SK-N-SH (cell line): ENCODE measurements around the gene SYT11. TPM values are rescaled to one million over a fixed set of nuclear protein-coding genes. Genes with fewer than 3 reads are reported as not detected.

Source experiments
- CTCF ChIA-PET: fragments of 300-600, 350-600 bp; formaldehyde crosslinking; extraction: SDS; loops from one replicate; lab custom pipeline; 2021; lab: Yijun Ruan, JAX
- POLR2A ChIA-PET: fragments of 350-600 bp; sonication (Branson Sonifier 250); formaldehyde crosslinking; extraction: SDS; loops from one replicate; lab custom pipeline; 2020; ENCODE audit warnings: antibody characterized with exemption, inconsistent platforms; lab: Yijun Ruan, JAX
- DNase-seq: peaks from one replicate; pipeline ENCODE4 v3.0.0; 2012
- H2AFZ ChIP-seq: fragments of 200-600 bp; sonication (generic); 2 replicates; pipeline ENCODE4 v1.8.1; 2016; ENCODE audit warnings: antibody characterized with exemption, mild to moderate bottlenecking, low read depth
- H3F3A ChIP-seq: fragments of 200-600 bp; sonication (generic); replicated peaks from 2 replicates; pipeline ENCODE3; 2016; ENCODE audit warnings: antibody characterized with exemption, mild to moderate bottlenecking; ENCODE audit not compliant: insufficient read depth
- H3K27ac ChIP-seq, 2 experiments: fragments of 200-500 bp in 1 of 2; fragments of 200-600 bp in 1 of 2; sonication (Bioruptor generic) in 1 of 2; sonication (generic), shearing (Covaris generic) in 1 of 2; 2 replicates each; pipeline versions ENCODE4 v1.5.1 to v1.6.1; 2014 to 2016; ENCODE audit warnings: low read depth in 2 of 2, inconsistent platforms in 1 of 2, low read length in 1 of 2, mild to moderate bottlenecking in 1 of 2, mixed read lengths in 1 of 2
- H3K27me3 ChIP-seq: fragments of 200-600 bp; sonication (generic), shearing (Covaris generic); 2 replicates; pipeline ENCODE4 v1.6.1; 2016; ENCODE audit warnings: mixed run types; ENCODE audit not compliant: insufficient read depth
- H3K36me3 ChIP-seq, 2 experiments: fragments of 200-500 bp in 1 of 2; fragments of 200-600 bp in 1 of 2; sonication (Bioruptor generic) in 1 of 2; sonication (generic) in 1 of 2; replicated peaks in 1 of 2; 2 replicates each; pipeline versions ENCODE3 to v1.5.1; 2014 to 2016; ENCODE audit warnings: low read length in 1 of 2, mild to moderate bottlenecking in 1 of 2; ENCODE audit not compliant: insufficient read depth in 2 of 2, control insufficient read depth in 1 of 2
- H3K4me1 ChIP-seq, 2 experiments: fragments of 200-500 bp in 1 of 2; fragments of 200-600 bp in 1 of 2; sonication (Bioruptor generic) in 1 of 2; sonication (generic), shearing (Covaris generic) in 1 of 2; 2 replicates each; pipeline versions ENCODE4 v1.5.1 to v1.6.1; 2014 to 2016; ENCODE audit warnings: low read depth in 1 of 2, low read length in 1 of 2, mixed run types in 1 of 2; ENCODE audit not compliant: insufficient read depth in 2 of 2, control insufficient read depth in 1 of 2
- H3K4me2 ChIP-seq: fragments of 200-600 bp; sonication (generic), shearing (Covaris generic); 2 replicates; pipeline ENCODE4 v1.6.1; 2017; ENCODE audit warnings: mixed run types
- H3K4me3 ChIP-seq, 2 experiments: fragments of 200-500 bp in 1 of 2; fragments of 200-600 bp in 1 of 2; sonication (Bioruptor generic) in 1 of 2; sonication (generic), shearing (Covaris generic) in 1 of 2; 2 replicates each; pipeline versions ENCODE4 v1.5.1 to v1.8.1; 2014 to 2016; ENCODE audit warnings: low read depth in 2 of 2, inconsistent platforms in 1 of 2, low read length in 1 of 2, mild to moderate bottlenecking in 1 of 2, mixed read lengths in 1 of 2, moderate library complexity in 1 of 2
- H3K79me2 ChIP-seq: fragments of 200-600 bp; sonication (generic); 2 replicates; pipeline ENCODE4 v1.8.1; 2017; ENCODE audit warnings: mild to moderate bottlenecking; ENCODE audit not compliant: insufficient read depth
- H3K9ac ChIP-seq: fragments of 200-600 bp; sonication (generic); 2 replicates; pipeline ENCODE4 v1.6.1; 2017; ENCODE audit warnings: mixed run types
- H3K9me2 ChIP-seq: fragments of 200-600 bp; sonication (generic); 2 replicates; pipeline ENCODE4 v1.6.1; 2017; ENCODE audit warnings: mixed run types
- H3K9me3 ChIP-seq: fragments of 200-600 bp; sonication (generic); 2 replicates; pipeline ENCODE4 v1.6.1; 2017; ENCODE audit warnings: mixed run types, mild to moderate bottlenecking, moderate library complexity
- H4K20me1 ChIP-seq: fragments of 200-600 bp; sonication (generic); 2 replicates; pipeline ENCODE4 v1.6.1; 2017; ENCODE audit warnings: mild to moderate bottlenecking, mixed run types; ENCODE audit not compliant: insufficient read depth
- ELF1 ChIP-seq: IDR thresholded peaks from 2 replicates; pipeline ENCODE4 v1.4.0; 2012
- GABPA ChIP-seq: IDR thresholded peaks from 2 replicates; pipeline ENCODE4 v1.4.0; 2012; ENCODE audit warnings: low read depth, mild to moderate bottlenecking
- NFIC ChIP-seq: IDR thresholded peaks from 2 replicates; pipeline ENCODE4 v1.4.0; 2012; ENCODE audit warnings: borderline replicate concordance
- YY1 ChIP-seq: IDR thresholded peaks from 2 replicates; pipeline ENCODE4 v1.4.0; 2012; ENCODE audit warnings: low read depth, mild to moderate bottlenecking
- WGBS: methylation state at CpG from one replicate; pipeline ENCODE4 v1.1.6; 2017; ENCODE audit warnings: low lambda C conversion rate; 5-methylcytosine and 5-hydroxymethylcytosine counted together
- polyA plus RNA-seq, 3 experiments: library from polyadenylated mRNA; depleted of rRNA; stranded (reverse); fragments of >200 nt; gene quantifications; 2 replicates each; pipeline ENCODE4 v1.2.3, GENCODE V29; 2012
- TF ChIP-seq, protein P1 (sequence below): IDR thresholded peaks from 2 replicates; pipeline ENCODE4 v1.4.0; 2012; ENCODE audit warnings: low read depth, borderline replicate concordance
- TF ChIP-seq, protein P2 (sequence below): IDR thresholded peaks from 2 replicates; pipeline ENCODE4 v1.4.0; 2012; ENCODE audit warnings: low read depth
- TF ChIP-seq, protein P3 (sequence below): fragments of 200-600 bp; sonication (generic); IDR thresholded peaks from 2 replicates; pipeline ENCODE4 v1.6.1; 2017; ENCODE audit warnings: antibody characterized with exemption, mild to moderate bottlenecking, moderate library complexity

SYT11 gene
- polyA plus RNA-seq, 1 of the 3 experiments (the other 2 are of a cell fraction), result 26.7 TPM

DNA sequence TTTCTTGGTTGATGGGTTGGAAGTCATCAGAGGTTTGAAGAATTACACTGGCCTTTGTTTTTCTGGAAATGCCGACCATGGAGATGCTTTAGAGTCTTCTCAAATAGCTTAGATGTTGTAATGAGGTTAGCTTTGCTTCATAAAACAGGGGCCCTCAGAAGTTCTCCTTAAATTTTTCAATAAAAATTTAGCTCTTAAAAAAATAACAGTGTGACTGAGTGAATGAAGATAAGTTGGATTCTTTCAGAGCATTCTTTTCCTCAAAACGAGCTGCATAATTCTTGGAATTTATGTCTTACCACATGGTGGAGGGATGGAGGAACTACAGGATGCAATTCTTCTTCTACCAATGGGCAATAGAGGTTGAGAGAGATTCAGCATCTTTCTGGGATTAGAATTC is 23.4 kb downstream of the SYT11 start (continued):
- TF ChIP-seq, protein P1, sequence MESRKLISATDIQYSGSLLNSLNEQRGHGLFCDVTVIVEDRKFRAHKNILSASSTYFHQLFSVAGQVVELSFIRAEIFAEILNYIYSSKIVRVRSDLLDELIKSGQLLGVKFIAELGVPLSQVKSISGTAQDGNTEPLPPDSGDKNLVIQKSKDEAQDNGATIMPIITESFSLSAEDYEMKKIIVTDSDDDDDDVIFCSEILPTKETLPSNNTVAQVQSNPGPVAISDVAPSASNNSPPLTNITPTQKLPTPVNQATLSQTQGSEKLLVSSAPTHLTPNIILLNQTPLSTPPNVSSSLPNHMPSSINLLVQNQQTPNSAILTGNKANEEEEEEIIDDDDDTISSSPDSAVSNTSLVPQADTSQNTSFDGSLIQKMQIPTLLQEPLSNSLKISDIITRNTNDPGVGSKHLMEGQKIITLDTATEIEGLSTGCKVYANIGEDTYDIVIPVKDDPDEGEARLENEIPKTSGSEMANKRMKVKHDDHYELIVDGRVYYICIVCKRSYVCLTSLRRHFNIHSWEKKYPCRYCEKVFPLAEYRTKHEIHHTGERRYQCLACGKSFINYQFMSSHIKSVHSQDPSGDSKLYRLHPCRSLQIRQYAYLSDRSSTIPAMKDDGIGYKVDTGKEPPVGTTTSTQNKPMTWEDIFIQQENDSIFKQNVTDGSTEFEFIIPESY, result no peak
- TF ChIP-seq, all 33 proteins: peak for 0

DNA sequence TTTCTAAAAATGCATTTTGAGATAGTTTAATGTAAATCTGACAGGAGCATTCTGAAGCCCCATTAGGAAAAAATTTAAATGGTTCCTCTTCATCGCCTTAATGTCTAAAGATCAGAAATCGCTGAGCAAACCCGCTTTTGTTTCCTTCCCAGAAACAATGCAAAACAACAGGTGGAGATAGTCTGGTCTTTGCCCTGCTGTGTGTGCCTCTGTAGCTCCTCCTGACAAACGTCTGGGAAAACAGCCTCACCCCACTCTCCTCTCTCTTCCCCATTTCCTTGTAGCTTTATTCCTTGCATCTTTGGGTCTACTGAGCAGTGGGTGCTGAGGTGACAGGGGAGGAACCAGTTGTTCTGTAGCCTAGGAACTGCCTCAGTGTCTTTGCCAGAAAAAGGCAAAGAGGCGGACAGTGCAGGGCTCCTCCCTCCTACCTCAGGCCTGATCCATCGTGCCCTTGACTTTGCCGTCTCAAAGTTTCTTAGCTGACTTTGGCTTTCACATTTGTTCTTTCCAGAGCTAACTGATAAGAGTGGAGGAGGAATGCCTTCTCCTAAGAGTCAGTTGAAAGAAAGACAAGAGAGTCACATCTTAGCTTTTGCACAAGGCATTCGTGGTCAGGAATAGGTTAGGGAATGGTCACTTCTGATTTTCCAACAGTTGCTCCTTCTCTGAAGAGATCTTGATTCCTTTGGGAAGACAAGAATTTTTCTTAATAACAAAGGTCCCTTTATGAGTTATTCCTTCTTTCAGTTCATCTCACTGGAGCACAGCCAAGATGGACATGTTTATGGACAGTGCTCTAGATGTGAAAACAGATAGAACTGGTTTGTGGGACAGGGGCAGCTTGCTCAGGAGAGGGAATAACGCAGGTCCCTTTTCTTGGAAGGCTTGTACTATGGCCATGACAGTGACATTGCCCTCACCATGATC is 24.9 kb downstream of the SYT11 start:
- H3K4me2 ChIP-seq, result peak overlapping the region; percentile 42
- H3F3A ChIP-seq, result peaks cover 39% of the 10 kb centered on the region
- H3K9me2 ChIP-seq, result no peaks in the 10 kb centered on the region
- H3K4me3 ChIP-seq, result no peak overlapping the region; a peak in 1 of 4 replicates
- no peaks in the 10 kb centered on the region for H4K20me1 ChIP-seq
- peak overlapping the region in 1 of 2 experiments; percentile 53; a peak in 3 of 4 replicates for H3K27ac ChIP-seq
- no peaks in the 10 kb centered on the region for H3K79me2 ChIP-seq
- no peaks in the 10 kb centered on the region for H3K27me3 ChIP-seq
- POLR2A ChIA-PET, result no interaction called here
- TF ChIP-seq, protein P2, sequence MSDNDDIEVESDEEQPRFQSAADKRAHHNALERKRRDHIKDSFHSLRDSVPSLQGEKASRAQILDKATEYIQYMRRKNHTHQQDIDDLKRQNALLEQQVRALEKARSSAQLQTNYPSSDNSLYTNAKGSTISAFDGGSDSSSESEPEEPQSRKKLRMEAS, result no peak
- peak; percentile 45; the same call in 1 of the 2 replicates for TF ChIP-seq NFIC
- no peak overlapping the region for H3K9ac ChIP-seq
- H3K9me3 ChIP-seq, result no peaks in the 10 kb centered on the region
- DNase-seq, result no peak
- H3K36me3 ChIP-seq, result peaks cover 12 to 22% of the 10 kb centered on the region in 2 experiments
- WGBS, result 87% methylated on average over 9 of the region's 9 CpGs
- H3K4me1 ChIP-seq, result peaks cover 0 to 21% of the 10 kb centered on the region in 2 experiments; a peak in 2 of 4 replicates
- CTCF ChIA-PET, result interaction anchor here (1.5 kb wide), 1 partner anchor 13 kb away, joined by 5 read pairs; no protein-coding TSS in a partner anchor
- no peak overlapping the region for H2AFZ ChIP-seq

DNA sequence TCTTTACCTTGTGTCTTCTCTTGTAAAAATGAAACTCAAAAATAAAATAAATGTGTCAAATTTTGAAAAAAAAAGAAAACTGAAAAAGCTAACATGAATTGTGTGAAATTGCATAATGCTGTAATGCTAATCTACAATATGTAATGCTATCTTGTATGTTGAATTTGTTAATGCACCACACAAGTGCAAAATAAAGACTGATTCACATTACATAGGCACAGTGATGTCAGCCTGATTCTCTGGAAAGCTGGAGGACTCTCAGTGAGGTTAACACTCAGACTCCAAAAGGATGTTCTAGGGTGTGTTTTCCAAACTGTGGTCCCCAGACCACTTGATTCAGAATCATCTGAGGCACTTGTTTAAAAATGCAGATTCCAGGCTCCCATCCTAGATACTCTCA is 25.6 kb downstream of the SYT11 start:
- no peaks in the 10 kb centered on the region for H3K27me3 ChIP-seq
- H3K79me2 ChIP-seq, result no peaks in the 10 kb centered on the region
- peaks cover 12 to 22% of the 10 kb centered on the region in 2 experiments for H3K36me3 ChIP-seq
- TF ChIP-seq YY1, result no peak
- no peak for TF ChIP-seq GABPA
- TF ChIP-seq, protein P1, result no peak
- TF ChIP-seq ELF1, result no peak
- TF ChIP-seq, protein P3, sequence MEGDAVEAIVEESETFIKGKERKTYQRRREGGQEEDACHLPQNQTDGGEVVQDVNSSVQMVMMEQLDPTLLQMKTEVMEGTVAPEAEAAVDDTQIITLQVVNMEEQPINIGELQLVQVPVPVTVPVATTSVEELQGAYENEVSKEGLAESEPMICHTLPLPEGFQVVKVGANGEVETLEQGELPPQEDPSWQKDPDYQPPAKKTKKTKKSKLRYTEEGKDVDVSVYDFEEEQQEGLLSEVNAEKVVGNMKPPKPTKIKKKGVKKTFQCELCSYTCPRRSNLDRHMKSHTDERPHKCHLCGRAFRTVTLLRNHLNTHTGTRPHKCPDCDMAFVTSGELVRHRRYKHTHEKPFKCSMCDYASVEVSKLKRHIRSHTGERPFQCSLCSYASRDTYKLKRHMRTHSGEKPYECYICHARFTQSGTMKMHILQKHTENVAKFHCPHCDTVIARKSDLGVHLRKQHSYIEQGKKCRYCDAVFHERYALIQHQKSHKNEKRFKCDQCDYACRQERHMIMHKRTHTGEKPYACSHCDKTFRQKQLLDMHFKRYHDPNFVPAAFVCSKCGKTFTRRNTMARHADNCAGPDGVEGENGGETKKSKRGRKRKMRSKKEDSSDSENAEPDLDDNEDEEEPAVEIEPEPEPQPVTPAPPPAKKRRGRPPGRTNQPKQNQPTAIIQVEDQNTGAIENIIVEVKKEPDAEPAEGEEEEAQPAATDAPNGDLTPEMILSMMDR, result no peak
- no peak overlapping the region; the same call in 1 of the 2 replicates for H3K9ac ChIP-seq
- H3K9me3 ChIP-seq, result no peaks in the 10 kb centered on the region
- no peak overlapping the region for H2AFZ ChIP-seq
- DNase-seq, result no peak
- H4K20me1 ChIP-seq, result no peaks in the 10 kb centered on the region
- peaks cover 45% of the 10 kb centered on the region for H3F3A ChIP-seq
- ChIA-PET POLR2A (interaction anchor here (0.6 kb wide), 1 partner anchor 130 kb away, joined by 3 read pairs; no protein-coding TSS in a partner anchor), CTCF (interaction anchor here (1.5 kb wide), 1 partner anchor 13 kb away, joined by 5 read pairs; no protein-coding TSS in a partner anchor)
- no peak overlapping the region for H3K4me3 ChIP-seq
- H3K27ac ChIP-seq, result peak overlapping the region in 1 of 2 experiments; percentile 53; a peak in 2 of 4 replicates
- H3K4me1 ChIP-seq, result peaks cover 0 to 26% of the 10 kb centered on the region in 2 experiments; a peak in 3 of 4 replicates
- no peaks in the 10 kb centered on the region for H3K9me2 ChIP-seq
- peak overlapping the region; percentile 42 for H3K4me2 ChIP-seq
